ENCODE results near the gene SNAP25. TPM values are rescaled to one million over a fixed set of nuclear protein-coding genes. Genes with fewer than 3 reads are reported as not detected.

Gene SNAP25
- total and polyA plus RNA-seq, 9 donors: 5.1 to 19.8 (median 11.3) TPM

DNA sequence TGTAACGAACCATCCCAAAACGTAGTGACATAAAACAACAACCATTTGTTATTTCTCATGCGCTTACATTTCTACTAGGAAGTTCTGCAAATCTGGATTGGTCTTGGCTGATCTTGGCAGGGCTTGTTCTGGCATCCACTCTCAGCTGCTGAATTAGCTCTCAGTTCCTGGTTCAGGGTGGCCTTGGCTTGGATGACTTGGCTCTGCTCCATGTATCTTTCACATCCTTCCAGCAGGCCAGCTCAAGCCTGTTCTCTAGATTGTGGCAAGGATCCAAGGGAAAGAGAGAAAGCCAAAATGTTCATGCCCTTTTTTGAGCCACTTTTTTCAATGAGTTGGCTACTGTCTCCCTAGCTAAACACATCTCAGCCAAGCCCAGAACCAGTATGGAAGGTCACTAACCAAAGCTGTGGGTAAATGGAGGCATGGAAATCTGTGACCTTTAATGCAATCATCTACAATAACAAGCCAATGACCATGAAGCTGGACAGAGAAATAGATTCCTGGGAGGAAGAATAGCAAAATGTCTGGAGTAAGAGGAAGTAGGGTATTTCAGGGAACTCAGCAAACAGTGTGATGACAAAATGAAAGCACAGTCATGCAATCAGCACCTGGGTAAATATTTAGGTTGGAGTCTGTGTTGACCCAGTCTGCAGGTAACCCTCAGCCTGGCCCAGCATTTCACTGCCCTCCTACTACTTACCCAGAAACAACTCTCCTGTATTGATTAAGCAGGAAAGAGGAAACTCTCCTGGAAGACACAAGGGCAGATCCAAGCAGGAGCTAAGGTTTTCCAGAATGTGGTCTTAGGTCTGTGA lies 32.7 kb upstream of the SNAP25 start:
- intact Hi-C loops (cut with DNase I): no loop called here
- Histone ChIP-seq H3K9me3 (no peaks in the 10 kb centered on the region), H3K4me1 (ENCODE audit: insufficient read depth) (no peaks in the 10 kb centered on the region), H3K27me3 (no peaks in the 10 kb centered on the region), H3K4me3 (no peak overlapping the region), H3K36me3 (no peaks in the 10 kb centered on the region), H3K27ac (no peak overlapping the region)
- TF ChIP-seq EP300 (IDR thresholded peaks at IDR 0.05) (no peak), CTCF (IDR thresholded peaks at IDR 0.05) (no peak), POLR2A (IDR thresholded peaks at IDR 0.05) (no peak)
- DNase-seq: no peak
- 65 to 75% (median 66%) methylated on average over 3 of the region's 3 CpGs for WGBS, 3 donors

DNA sequence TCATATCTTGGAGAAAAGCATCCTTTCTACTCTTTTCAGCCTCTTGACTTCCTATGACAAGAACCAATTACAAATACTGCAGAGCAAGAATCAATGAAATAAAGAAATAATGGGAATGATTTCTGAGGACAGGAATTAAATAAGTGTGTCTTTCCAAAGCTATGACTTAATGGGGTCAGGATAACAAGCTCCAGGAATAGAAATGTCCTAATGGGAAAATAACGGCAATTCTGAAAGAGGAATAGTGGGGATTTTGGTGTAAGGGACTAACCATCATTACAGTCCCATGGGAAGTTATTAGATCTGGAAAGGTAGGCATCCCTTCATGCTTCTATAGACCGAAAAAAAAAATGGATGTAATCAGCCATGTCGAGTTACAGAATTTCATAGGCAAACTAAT lies 28.2 kb upstream of the SNAP25 start:
- TF ChIP-seq POLR2A (IDR thresholded peaks at IDR 0.05) (no peak), CTCF (IDR thresholded peaks at IDR 0.05) (no peak), EP300 (IDR thresholded peaks at IDR 0.05) (no peak)
- H3K4me1 ChIP-seq (ENCODE audit: insufficient read depth): no peaks in the 10 kb centered on the region
- H3K27me3 ChIP-seq: no peaks in the 10 kb centered on the region
- no peak overlapping the region for H3K27ac ChIP-seq
- no peak overlapping the region for H3K4me3 ChIP-seq
- WGBS, 3 donors: 83 to 90% (median 84%) methylated on average over 3 of the region's 3 CpGs
- H3K36me3 ChIP-seq: no peaks in the 10 kb centered on the region
- DNase-seq: no peak
- intact Hi-C loops (cut with DNase I): no loop called here
- H3K9me3 ChIP-seq: no peaks in the 10 kb centered on the region

DNA sequence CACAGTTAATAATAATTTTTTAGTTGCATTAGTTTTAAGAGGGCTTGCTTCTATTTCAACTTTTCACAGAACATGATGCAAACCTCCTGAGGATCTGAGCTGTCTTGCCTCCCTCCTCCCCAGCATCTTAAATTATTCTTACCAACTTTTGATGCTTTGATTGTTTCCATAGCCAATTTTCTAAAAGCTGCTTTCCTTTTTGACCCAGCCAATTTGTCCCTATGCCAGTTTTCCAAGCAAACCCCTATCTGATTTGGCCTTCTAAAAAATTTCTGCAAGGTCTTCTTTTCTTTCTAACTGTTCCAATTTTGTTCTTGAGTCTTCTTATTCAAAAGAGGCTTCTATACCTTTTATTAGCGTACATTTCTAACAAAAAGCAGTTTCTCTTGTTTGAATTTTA lies 26.5 kb upstream of the SNAP25 start:
- WGBS, 3 donors: 1 to 32% (median 23%) methylated on average over 1 of the region's 1 CpG
- Histone ChIP-seq H3K4me1 (ENCODE audit: insufficient read depth) (no peaks in the 10 kb centered on the region), H3K27me3 (no peaks in the 10 kb centered on the region), H3K9me3 (no peaks in the 10 kb centered on the region), H3K4me3 (no peak overlapping the region), H3K36me3 (no peaks in the 10 kb centered on the region), H3K27ac (no peak overlapping the region)
- DNase-seq: no peak
- intact Hi-C loops (cut with DNase I): no loop called here
- TF ChIP-seq EP300 (IDR thresholded peaks at IDR 0.05): no peak

GRCh38 chr20:10194166-10194565 lies 24.5 kb upstream of the SNAP25 start:
- TF ChIP-seq POLR2A (IDR thresholded peaks at IDR 0.05) (no peak), EP300 (IDR thresholded peaks at IDR 0.05) (no peak), CTCF (IDR thresholded peaks at IDR 0.05) (no peak)
- DNase-seq: no peak
- intact Hi-C loops (cut with DNase I): no loop called here
- Histone ChIP-seq H3K9me3 (no peaks in the 10 kb centered on the region), H3K36me3 (no peaks in the 10 kb centered on the region), H3K4me1 (ENCODE audit: insufficient read depth) (no peaks in the 10 kb centered on the region), H3K27me3 (no peaks in the 10 kb centered on the region), H3K4me3 (no peak overlapping the region), H3K27ac (no peak overlapping the region)
- WGBS, 3 donors: 88 to 95% (median 91%) methylated on average over 2 of the region's 2 CpGs

DNA sequence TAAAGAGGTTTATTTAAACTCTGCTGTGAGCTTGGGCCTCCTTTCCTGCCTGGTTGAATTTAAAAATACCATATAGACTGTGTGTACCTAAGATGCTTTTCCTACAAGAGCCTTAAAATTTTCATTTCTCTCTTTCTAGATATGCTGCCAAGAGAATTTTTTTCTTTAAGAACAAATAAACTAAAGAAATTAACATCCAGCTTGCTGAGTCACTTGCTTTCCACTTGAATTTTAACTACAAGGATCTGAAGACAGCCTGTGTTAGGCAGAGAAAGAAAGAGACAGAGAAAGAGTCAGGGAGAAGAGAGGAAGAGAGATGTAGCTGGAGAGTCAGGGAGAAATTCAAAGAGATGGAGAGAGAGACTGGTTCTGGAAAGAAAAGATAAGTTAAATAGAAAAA lies 18.3 kb upstream of the SNAP25 start:
- DNase-seq: no peak
- Histone ChIP-seq H3K27me3 (no peaks in the 10 kb centered on the region), H3K36me3 (no peaks in the 10 kb centered on the region), H3K9me3 (no peaks in the 10 kb centered on the region), H3K4me1 (ENCODE audit: insufficient read depth) (no peaks in the 10 kb centered on the region), H3K27ac (no peak overlapping the region), H3K4me3 (no peak overlapping the region)
- intact Hi-C loops (cut with DNase I): loop anchor here in 1 of 4 donors (5.0 kb wide), 1 partner anchor 302 kb away; no protein-coding TSS in a partner anchor
- no peak for TF ChIP-seq EP300 (IDR thresholded peaks at IDR 0.05)
- TF ChIP-seq POLR2A (IDR thresholded peaks at IDR 0.05): no peak
- TF ChIP-seq CTCF (IDR thresholded peaks at IDR 0.05): no peak

Data from ovary (tissue), 9 donors.